H9 (cell line): Measurements from ENCODE around the gene YDJC. TPM values are rescaled to one million over a fixed set of nuclear protein-coding genes. Genes with fewer than 3 reads are reported as not detected.

ENCODE experiments used
- DNase-seq: peaks from one replicate; pipeline ENCODE4 v3.0.0-alpha.2; 2017
- H2AFZ ChIP-seq: one replicate; pipeline ENCODE4 v1.6.1; 2013; ENCODE audit warnings: mild to moderate bottlenecking, low read length, control low read depth, moderate library complexity
- H2AK5ac ChIP-seq: 2 replicates; pipeline ENCODE4 v1.6.1; 2013; ENCODE audit warnings: low read length, control low read depth, mixed read lengths; ENCODE audit not compliant: insufficient read length
- H2BK120ac ChIP-seq: one replicate; pipeline ENCODE4 v1.6.1; 2013; ENCODE audit warnings: low read depth, mild to moderate bottlenecking, low read length, control low read depth, inconsistent platforms; ENCODE audit not compliant: poor library complexity, severe bottlenecking
- H2BK12ac ChIP-seq: 2 replicates; pipeline ENCODE4 v1.6.1; 2013; ENCODE audit warnings: low read length, control low read depth, mixed read lengths, low read depth; ENCODE audit not compliant: insufficient read length
- H2BK15ac ChIP-seq: 2 replicates; pipeline ENCODE4 v1.6.1; 2013; ENCODE audit warnings: low read depth, low read length, control low read depth
- H2BK20ac ChIP-seq: one replicate; pipeline ENCODE4 v1.6.1; 2013; ENCODE audit warnings: low read depth, mild to moderate bottlenecking, low read length, control low read depth, inconsistent platforms; ENCODE audit not compliant: poor library complexity, severe bottlenecking
- H2BK5ac ChIP-seq: 2 replicates; pipeline ENCODE4 v1.6.1; 2013; ENCODE audit warnings: low read length, control low read depth, mixed read lengths; ENCODE audit not compliant: insufficient read length
- H3K14ac ChIP-seq: 2 replicates; pipeline ENCODE4 v1.6.1; 2013; ENCODE audit warnings: low read length, control low read depth; ENCODE audit not compliant: insufficient read depth
- H3K18ac ChIP-seq: 2 replicates; pipeline ENCODE4 v1.6.1; 2013; ENCODE audit warnings: low read depth, mild to moderate bottlenecking, mixed read lengths, low read length, control low read depth; ENCODE audit not compliant: insufficient read length
- H3K23ac ChIP-seq: 2 replicates; pipeline ENCODE4 v1.6.1; 2013; ENCODE audit warnings: low read length, control low read depth, mixed read lengths, low read depth; ENCODE audit not compliant: insufficient read length
- H3K23me2 ChIP-seq: 2 replicates; pipeline ENCODE4 v1.6.1; 2013; ENCODE audit warnings: low read depth, mild to moderate bottlenecking, mixed read lengths, low read length, control low read depth; ENCODE audit not compliant: insufficient read length, poor library complexity, severe bottlenecking
- H3K27ac ChIP-seq: 2 replicates; pipeline ENCODE4 v1.5.1; 2013; ENCODE audit warnings: low read length, control low read depth, mixed read lengths, low read depth; ENCODE audit not compliant: insufficient read length
- H3K27me3 ChIP-seq: 2 replicates; pipeline ENCODE4 v1.6.1; 2013; ENCODE audit warnings: low read length, control low read depth, inconsistent platforms; ENCODE audit not compliant: insufficient read depth
- H3K4ac ChIP-seq: 2 replicates; pipeline ENCODE4 v1.6.1; 2013; ENCODE audit warnings: low read depth, mild to moderate bottlenecking, control low read depth, inconsistent platforms, low read length, moderate library complexity
- H3K4me1 ChIP-seq: 2 replicates; pipeline ENCODE4 v1.6.1; 2013; ENCODE audit warnings: low read length, control low read depth, inconsistent platforms; ENCODE audit not compliant: insufficient read depth
- H3K4me2 ChIP-seq: 2 replicates; pipeline ENCODE4 v1.6.1; 2013; ENCODE audit warnings: low read length, control low read depth, mixed read lengths; ENCODE audit not compliant: insufficient read length, insufficient read depth
- H3K56ac ChIP-seq: 2 replicates; pipeline ENCODE4 v1.6.1; 2013; ENCODE audit warnings: low read depth, mild to moderate bottlenecking, mixed read lengths, low read length, control low read depth; ENCODE audit not compliant: insufficient read length
- H3K79me1 ChIP-seq: 2 replicates; pipeline ENCODE4 v1.6.1; 2013; ENCODE audit warnings: low read depth, mild to moderate bottlenecking, moderate library complexity, low read length, control low read depth, inconsistent platforms; ENCODE audit not compliant: insufficient read depth, poor library complexity, severe bottlenecking
- H3K79me2 ChIP-seq: 2 replicates; pipeline ENCODE4 v1.6.1; 2013; ENCODE audit warnings: low read length, control low read depth, inconsistent platforms; ENCODE audit not compliant: insufficient read depth
- H3K9ac ChIP-seq: 2 replicates; pipeline ENCODE4 v1.6.1; 2013; ENCODE audit warnings: low read length, control low read depth, mixed read lengths; ENCODE audit not compliant: insufficient read length; ENCODE audit errors: extremely low read depth
- H3K9me3 ChIP-seq: one replicate; pipeline ENCODE4 v1.6.1; 2013; ENCODE audit warnings: low read depth, low read length, inconsistent platforms; ENCODE audit not compliant: control insufficient read depth
- H3T11ph ChIP-seq: one replicate; pipeline ENCODE4 v1.6.1; 2013; ENCODE audit warnings: mild to moderate bottlenecking, low read length, control low read depth, inconsistent platforms
- H4K20me1 ChIP-seq: one replicate; pipeline ENCODE4 v1.6.1; 2013; ENCODE audit not compliant: control insufficient read depth, insufficient read length, insufficient read depth
- H4K5ac ChIP-seq: 2 replicates; pipeline ENCODE4 v1.6.1; 2013; ENCODE audit warnings: low read depth, mild to moderate bottlenecking, mixed read lengths, low read length, control low read depth; ENCODE audit not compliant: insufficient read length
- H4K8ac ChIP-seq: replicated peaks from 2 replicates; pipeline ENCODE4 v1.6.1; 2013; ENCODE audit warnings: low read length, control low read depth, mixed read lengths, low read depth; ENCODE audit not compliant: insufficient read length
- H4K91ac ChIP-seq: 2 replicates; pipeline ENCODE4 v1.6.1; 2013; ENCODE audit warnings: low read depth, mild to moderate bottlenecking, moderate library complexity, mixed read lengths, low read length, control low read depth; ENCODE audit not compliant: insufficient read length
- H3K27ac Mint-ChIP-seq, 3 experiments: 2 replicates in 2 of 3; 3 replicates in 1 of 3; pipeline ENCODE4 v1.8.0; 2020 to 2021; ENCODE audit warnings: mixed read lengths in 3 of 3, mild to moderate bottlenecking in 1 of 3, moderate library complexity in 1 of 3
- H3K27me3 Mint-ChIP-seq: 2 replicates; pipeline ENCODE4 v1.8.0; 2021; ENCODE audit warnings: low read depth, mild to moderate bottlenecking, moderate library complexity, mixed read lengths
- H3K36me3 Mint-ChIP-seq, 3 experiments: 2 replicates in 2 of 3; 3 replicates in 1 of 3; pipeline ENCODE4 v1.8.0; 2020 to 2021; ENCODE audit warnings: low read depth in 3 of 3, mixed read lengths in 3 of 3; ENCODE audit not compliant: insufficient read depth in 1 of 3
- H3K4me1 Mint-ChIP-seq, 2 experiments: 2 replicates each; pipeline ENCODE4 v1.8.0; 2020; ENCODE audit warnings: mixed read lengths in 2 of 2
- H3K4me3 Mint-ChIP-seq, 2 experiments: 2 replicates in 1 of 2; 3 replicates in 1 of 2; pipeline ENCODE4 v1.8.0; 2020 to 2021; ENCODE audit warnings: mild to moderate bottlenecking in 2 of 2, mixed read lengths in 2 of 2, moderate library complexity in 1 of 2
- H3K9me3 Mint-ChIP-seq, 2 experiments: 2 replicates in 1 of 2; 3 replicates in 1 of 2; pipeline ENCODE4 v1.8.0; 2020; ENCODE audit warnings: mild to moderate bottlenecking in 2 of 2, mixed read lengths in 2 of 2, moderate library complexity in 1 of 2
- CTCF ChIP-seq: fragments of 200-600 bp; sonication (generic); conservative IDR thresholded peaks from 3 replicates; pipeline ENCODE4 v1.8.0; 2021; ENCODE audit warnings: antibody characterized with exemption, mild to moderate bottlenecking
- WGBS: extraction: QIAGEN DNeasy Blood & Tissue Kit; methylation state at CpG from one replicate; pipeline ENCODE4 v1.1.7; 2013; ENCODE audit warnings: missing lambda C conversion rate, low lambda C conversion rate, mixed read lengths; ENCODE audit not compliant: insufficient read length; ENCODE audit errors: extremely low coverage; 5-methylcytosine and 5-hydroxymethylcytosine counted together
- total RNA-seq: library from RNA; stranded (reverse); gene quantifications from 2 replicates; pipeline ENCODE4 v1.2.1, GENCODE V29; 2021

YDJC gene
- total RNA-seq, 1 experiment from 2014 or later: 30.2 TPM

- Histone ChIP-seq H3K79me2 (no peaks in the 10 kb centered on the region), H2BK15ac (no peak overlapping the region), H2AK5ac (no peak overlapping the region), H3K27me3 (no peaks in the 10 kb centered on the region), H4K8ac (no peak overlapping the region), H3K4me1 (no peaks in the 10 kb centered on the region; the same call in none of the 2 replicates), H4K5ac (no peak overlapping the region), H2BK20ac (no peak overlapping the region), H3K4me2 (no peak overlapping the region), H4K91ac (no peak overlapping the region), H3K23me2 (no peaks in the 10 kb centered on the region), H3K14ac (no peak overlapping the region), H3K18ac (no peak overlapping the region), H3K27ac (no peak overlapping the region), H3T11ph (no peak overlapping the region), H2BK12ac (no peak overlapping the region), H4K20me1 (no peaks in the 10 kb centered on the region), H3K23ac (no peak overlapping the region), H3K9ac (no peak overlapping the region), H3K4ac (no peak overlapping the region), H3K56ac (no peak overlapping the region), H2AFZ (no peak overlapping the region), H3K79me1 (peaks cover 2% of the 10 kb centered on the region), H2BK5ac (no peak overlapping the region), H2BK120ac (no peak overlapping the region), H3K9me3 (no peaks in the 10 kb centered on the region)
- H3K9me3 Mint-ChIP-seq: no peaks in the 10 kb centered on the region
- peak overlapping the region in 2 of 3 experiments; percentile 34 to 61; a peak in 3 of 7 replicates for H3K27ac Mint-ChIP-seq
- H3K4me1 Mint-ChIP-seq: peaks cover 14% of the 10 kb centered on the region in 2 experiments
- H3K36me3 Mint-ChIP-seq: peaks cover 7 to 46% (median 33%) of the 10 kb centered on the region in 3 experiments
- TF ChIP-seq CTCF: no peak
- no CpG with 5 or more reads among the region's 7 CpGs for WGBS
- no peak for DNase-seq
- H3K27me3 Mint-ChIP-seq: peaks cover 1% of the 10 kb centered on the region; the same call in 1 of the 2 replicates
- H3K4me3 Mint-ChIP-seq: no peak overlapping the region
Observed at GRCh38 chr22:21623648-21623970, 6.2 kb downstream of the YDJC start.
